GOT3 (cell line): ENCODE measurements around the gene RING1.

Source experiments
- DNase-seq: peaks from one replicate; lab custom pipeline; 2025; ENCODE audit warnings: mixed read lengths; lab: John Stamatoyannopoulos, UW

The RING1 gene

DNA sequence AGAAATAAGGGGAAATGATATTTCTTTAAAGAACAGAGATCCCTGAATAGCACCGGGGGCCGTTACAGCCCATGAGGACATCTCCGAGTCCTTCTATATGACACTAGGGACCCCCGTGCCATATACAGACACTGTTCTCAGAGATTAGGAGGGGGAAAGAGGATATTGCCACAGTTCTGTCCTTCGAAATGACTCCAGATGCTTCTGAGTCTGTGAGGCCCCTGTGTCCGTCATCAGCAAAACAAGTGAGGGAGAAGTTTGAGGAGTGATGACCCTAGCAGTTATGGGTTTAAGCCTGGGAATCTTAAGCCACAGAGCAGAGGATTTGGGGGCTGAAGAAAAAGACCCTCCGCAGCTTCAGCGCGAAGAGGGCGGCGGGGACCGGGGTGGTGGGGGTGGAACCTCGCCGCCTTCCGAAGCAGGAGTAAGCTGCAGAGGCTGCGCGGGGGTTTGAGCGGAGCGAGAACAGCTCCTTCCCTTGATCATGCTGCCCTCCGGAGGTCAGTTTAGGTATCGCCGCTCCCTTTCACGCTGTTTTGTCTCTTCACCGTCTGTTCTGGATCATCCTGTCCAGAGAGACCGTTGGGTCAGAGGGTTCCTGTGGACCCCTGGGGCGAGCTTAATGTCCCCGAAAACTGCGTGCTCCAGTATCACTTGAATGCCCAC lies 39.8 kb downstream of the RING1 start:
- peak; percentile 64 for DNase-seq

DNA sequence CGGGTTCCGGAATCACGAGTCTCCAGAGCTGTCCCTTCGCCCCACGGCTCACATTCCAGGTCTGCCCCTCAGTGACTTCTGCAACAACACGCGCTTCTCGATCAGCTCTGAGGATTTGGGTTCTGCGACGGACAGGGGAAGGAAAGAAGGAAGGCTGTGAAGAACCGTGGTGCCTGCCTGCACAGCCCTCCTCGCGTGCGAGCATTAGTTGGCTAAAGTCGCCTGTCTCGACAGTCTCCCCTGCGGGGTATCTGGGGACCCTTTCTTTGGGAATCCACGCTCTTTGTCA lies 40.3 kb downstream of the RING1 start:
- DNase-seq, result no peak

DNA sequence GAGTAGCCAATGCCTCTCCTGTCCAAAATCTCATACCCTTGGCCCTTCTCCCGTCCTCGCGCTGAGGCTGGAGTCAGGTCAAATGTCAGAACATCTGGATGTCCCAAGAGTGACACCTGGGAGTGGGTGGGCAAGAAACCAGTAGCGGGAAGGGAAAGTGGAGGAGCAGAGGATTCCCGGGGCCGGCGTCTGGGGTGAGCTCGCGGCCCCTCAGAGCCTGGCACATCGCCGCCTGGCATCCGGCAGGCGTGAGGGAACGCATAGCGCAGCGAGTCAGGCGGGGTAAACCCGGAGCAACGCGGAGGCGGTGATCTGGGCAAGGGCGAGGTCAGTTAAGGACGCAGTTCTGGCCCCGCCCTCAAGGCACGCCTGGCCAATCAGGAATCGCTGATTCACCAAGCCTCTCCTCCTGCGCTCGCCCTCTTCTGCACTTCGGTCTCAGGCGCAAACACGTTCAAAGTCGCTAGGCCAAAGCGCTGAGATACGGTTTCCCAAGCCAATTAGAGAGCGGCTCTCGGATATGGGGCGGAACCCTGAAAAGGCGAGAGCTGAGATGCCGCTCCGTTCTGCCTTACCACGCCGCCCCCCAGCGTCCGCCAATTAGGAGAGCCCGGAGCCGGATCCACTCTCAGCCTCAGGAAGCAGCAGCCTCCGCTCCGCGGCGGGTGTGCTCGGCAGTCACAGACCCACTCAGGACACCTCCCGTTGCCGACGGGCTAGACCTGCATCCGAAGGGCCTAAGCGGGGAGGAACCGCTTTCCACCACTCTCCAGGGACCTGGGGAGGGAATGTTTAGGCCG lies 40.8 kb downstream of the RING1 start:
- DNase-seq, result peak; percentile 93

DNA sequence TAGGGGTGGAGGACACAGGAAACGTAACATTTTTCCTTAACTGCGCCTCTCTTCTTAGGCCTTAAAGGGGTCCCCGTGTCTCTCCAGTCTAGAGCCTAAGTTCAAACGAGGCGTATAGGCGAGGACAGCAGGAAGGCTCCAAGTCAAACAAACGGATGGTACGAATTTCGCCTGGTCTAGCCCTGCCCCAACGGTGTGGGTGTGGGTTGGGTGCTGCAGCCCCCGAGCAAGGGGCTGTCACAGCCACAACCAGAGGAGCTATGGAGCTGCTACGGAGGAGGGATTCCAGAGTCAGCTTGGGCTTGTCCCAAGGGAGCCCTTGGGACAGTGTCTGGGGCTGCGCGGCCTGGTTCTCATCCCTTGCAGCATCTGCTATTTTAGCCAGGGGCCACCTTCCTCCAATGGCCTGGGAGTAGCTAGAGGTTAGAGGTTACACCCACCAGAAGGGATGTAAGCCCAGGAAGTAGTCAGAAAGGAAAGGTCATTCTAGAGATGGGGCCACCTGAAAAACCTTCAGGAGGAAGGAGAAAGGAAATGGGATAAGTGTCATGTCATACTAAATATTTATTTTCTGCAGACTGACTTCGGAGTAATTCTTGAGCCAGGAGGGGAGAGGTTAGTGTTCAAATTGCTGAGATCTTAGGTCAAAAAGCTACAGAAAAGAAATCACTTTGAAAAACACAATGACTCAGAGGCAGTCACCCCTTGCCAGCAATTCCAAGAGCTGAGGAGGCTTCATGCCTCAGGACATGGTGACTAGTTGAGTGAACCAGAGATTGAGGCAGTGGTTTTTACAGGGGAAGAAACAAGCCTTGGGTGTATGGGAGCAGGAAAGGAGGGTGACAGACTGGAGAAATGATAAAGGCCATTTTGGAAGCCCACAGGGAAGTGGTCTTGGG lies 41.7 kb downstream of the RING1 start:
- DNase-seq, result no peak

DNA sequence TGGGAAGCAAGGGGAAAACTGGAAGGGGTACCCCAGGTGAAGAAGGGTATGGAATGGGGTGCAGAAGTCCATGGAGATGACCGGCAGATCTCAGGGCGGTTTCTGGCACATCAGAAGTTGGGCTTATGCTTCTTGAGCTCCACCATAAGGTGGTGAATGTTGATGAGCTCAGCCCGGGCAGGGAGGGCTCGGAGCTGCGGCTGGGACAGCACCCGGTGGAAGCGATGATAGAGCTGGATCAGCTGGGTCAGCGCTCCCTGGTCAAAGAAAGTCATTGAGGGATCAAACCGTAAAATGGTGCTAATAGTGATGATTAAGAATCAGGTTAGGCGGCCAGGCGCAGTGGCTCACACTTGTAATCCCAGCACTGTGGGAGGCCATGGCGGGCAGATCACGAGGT lies 42.4 kb downstream of the RING1 start:
- DNase-seq, result no peak

DNA sequence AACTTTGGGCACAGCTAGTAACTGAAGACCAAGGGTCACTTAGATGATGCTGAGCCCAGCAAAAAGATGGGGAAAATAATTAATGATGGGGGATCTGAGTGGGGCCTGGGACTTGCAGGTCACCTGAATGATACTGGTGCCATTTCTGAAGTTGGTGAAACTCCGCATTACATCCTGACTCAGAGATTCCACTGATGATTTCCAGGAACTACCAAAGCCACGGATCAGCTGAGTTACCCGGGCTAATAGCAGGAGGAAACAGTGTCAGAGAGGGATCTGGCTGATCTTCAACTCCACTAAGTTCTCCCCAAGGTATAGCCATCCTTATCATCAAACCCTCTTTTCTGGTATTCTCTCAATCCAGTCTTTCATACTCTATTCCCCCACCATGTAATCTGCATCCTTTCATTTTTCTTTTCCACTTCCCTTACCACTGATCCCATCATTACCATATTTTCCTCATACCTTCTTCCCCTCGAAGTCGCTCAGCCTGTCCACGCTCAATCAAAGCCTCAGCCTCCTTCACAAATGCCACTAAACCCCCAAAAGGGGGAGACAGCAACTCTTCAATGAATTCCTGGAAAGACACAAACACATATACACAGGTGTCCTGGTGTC lies 43.2 kb downstream of the RING1 start:
- no peak for DNase-seq

DNA sequence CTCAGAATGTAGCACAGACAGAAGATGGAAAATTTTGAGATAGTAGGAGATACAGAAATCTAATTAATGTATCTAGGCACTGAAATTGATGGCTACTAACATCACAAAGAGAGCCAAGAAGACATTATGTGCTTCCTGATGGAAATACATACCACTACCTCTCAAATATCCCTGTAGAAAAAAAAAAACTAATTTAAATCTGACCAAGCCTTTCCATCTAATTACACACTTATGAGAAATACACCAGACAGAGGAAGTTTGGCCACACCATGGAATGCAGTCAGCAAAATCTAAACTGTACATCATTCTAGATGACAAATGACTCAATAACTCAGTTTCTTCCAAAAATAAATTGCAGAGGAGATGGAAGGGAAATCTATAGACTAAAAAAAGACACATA lies 44.5 kb downstream of the RING1 start:
- no peak for DNase-seq

DNA sequence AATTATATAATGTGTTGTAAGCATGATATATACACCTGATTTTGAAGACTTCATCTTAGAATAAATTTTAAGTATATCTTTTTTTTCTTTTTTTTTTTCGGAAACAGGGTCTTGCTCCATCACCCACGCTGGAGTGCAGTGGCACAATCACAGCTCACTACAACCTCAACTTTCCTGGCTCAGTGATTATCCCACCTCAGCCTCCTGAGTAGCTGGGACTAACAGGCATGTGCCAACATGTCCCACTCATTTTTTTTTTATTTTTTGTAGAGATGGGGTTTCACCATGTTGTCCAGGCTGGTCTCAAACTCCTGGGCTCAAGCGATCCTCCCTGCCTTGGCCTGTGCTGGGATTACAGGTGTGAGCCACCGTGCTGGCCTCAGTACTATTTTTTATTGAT lies 46.3 kb downstream of the RING1 start:
- DNase-seq, result no peak

DNA sequence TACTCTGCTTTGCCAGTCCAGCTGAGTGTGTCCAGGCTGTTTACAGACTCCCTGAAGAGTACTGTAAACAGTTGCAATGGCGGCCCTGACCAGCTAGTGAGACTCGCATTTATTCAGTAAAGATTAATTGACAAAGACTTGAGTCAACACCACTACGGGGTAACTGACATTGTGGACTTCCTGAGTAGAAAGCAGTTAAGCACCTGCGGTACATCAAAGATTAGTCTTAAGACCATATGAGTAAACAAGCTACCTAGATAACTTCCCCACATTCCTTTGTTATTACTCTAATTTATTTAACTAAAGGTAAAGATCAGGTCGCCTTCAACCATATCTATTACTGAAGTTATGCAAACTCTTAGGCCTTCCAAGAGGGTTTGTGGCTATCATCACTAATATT lies 50.7 kb downstream of the RING1 start:
- DNase-seq, result no peak
